CD4-positive, CD25-positive, alpha-beta regulatory T cell (primary cell): ENCODE data around the gene FMN2. TPM values are rescaled to one million over a fixed set of nuclear protein-coding genes. Genes with fewer than 3 reads are reported as not detected.
"Not testable (repeated sequence)": the region's sequence is repeated elsewhere in the genome, so short reads cannot be mapped to it uniquely, and the experiment has no call there.

Experiments used
- ATAC-seq, 2 donors: fragments of 150-1000 bp; cut with Tn5 transposase; one replicate each; pipeline ENCODE4 v1.10.0; 2021; ENCODE audit warnings: low read depth in 2 of 2, moderate number of reproducible peaks in 2 of 2, moderate library complexity in 1 of 2
- DNase-seq, 3 donors: peaks; one replicate each; pipeline versions ENCODE4 v3.0.0 to v3.0.0-alpha.2; 2012 to 2022; ENCODE audit warnings: mixed read lengths in 1 of 3
- H3K27ac ChIP-seq: one replicate; pipeline ENCODE4 v1.7.0; 2013; ENCODE audit warnings: mild to moderate bottlenecking, low read length; ENCODE audit not compliant: insufficient read depth, poor library complexity, severe bottlenecking
- H3K27me3 ChIP-seq: one replicate; pipeline ENCODE4 v1.7.0; 2013; ENCODE audit warnings: low read length; ENCODE audit not compliant: control insufficient read depth, insufficient read depth
- H3K36me3 ChIP-seq: one replicate; pipeline ENCODE4 v1.7.0; 2013; ENCODE audit warnings: mild to moderate bottlenecking, low read length, moderate library complexity; ENCODE audit not compliant: control insufficient read depth, insufficient read depth
- H3K4me1 ChIP-seq: 2 replicates; pipeline ENCODE4 v1.7.0; 2013; ENCODE audit warnings: mild to moderate bottlenecking, low read length; ENCODE audit not compliant: insufficient read depth, control insufficient read depth, poor library complexity, severe bottlenecking
- H3K4me3 ChIP-seq: one replicate; pipeline ENCODE4 v1.7.0; 2013; ENCODE audit warnings: low read depth, mild to moderate bottlenecking, low read length, moderate library complexity
- H3K9me3 ChIP-seq, 2 experiments: 1 replicate in 1 of 2; 2 replicates in 1 of 2; pipeline ENCODE4 v1.7.0; 2013; ENCODE audit warnings: low read length in 2 of 2, mild to moderate bottlenecking in 1 of 2, moderate library complexity in 1 of 2; ENCODE audit not compliant: control insufficient read depth in 2 of 2
- H3K27ac Mint-ChIP-seq, 3 donors: one replicate each; pipeline ENCODE4 v1.8.0; 2020 to 2022; ENCODE audit warnings: mild to moderate bottlenecking in 3 of 3, mixed read lengths in 3 of 3, moderate library complexity in 2 of 3
- H3K27me3 Mint-ChIP-seq: one replicate; pipeline ENCODE4 v1.8.0; 2022; ENCODE audit warnings: mild to moderate bottlenecking, mixed read lengths
- H3K36me3 Mint-ChIP-seq: one replicate; pipeline ENCODE4 v1.8.0; 2020; ENCODE audit warnings: mixed read lengths
- H3K4me1 Mint-ChIP-seq, 4 donors: one replicate each; pipeline ENCODE4 v1.8.0; 2020 to 2022; ENCODE audit warnings: mixed read lengths in 4 of 4, mild to moderate bottlenecking in 1 of 4
- H3K4me3 Mint-ChIP-seq, 4 donors: one replicate each; pipeline ENCODE4 v1.8.0; 2020 to 2022; ENCODE audit warnings: mild to moderate bottlenecking in 4 of 4, mixed read lengths in 4 of 4, moderate library complexity in 3 of 4
- H3K9me3 Mint-ChIP-seq, 7 donors: one replicate each; pipeline ENCODE4 v1.8.0; 2020 to 2022; ENCODE audit warnings: mixed read lengths in 7 of 7, mild to moderate bottlenecking in 3 of 7, moderate library complexity in 2 of 7
- polyA plus RNA-seq, 4 donors: library from polyadenylated mRNA; unstranded; fragments of 300-500 nt; fragmentation: Illumina TruSeq; gene quantifications; one replicate each; pipeline ENCODE4 v1.2.3, GENCODE V29; 2021
- total RNA-seq: library from RNA; stranded (reverse); gene quantifications from one replicate; pipeline ENCODE4 v1.2.3, GENCODE V29; 2022

The FMN2 gene
- total and polyA plus RNA-seq, 5 donors from 2014 or later: not detected

GRCh38 chr1:240258910-240259309, 167.2 kb downstream of the FMN2 start:
- peaks cover 0 to 6% (median 0%) of the 10 kb centered on the region in 4 donors for H3K4me1 Mint-ChIP-seq
- H3K9me3 Mint-ChIP-seq: peaks cover 0 to 26% (median 10%) of the 10 kb centered on the region in 7 donors

GRCh38 chr1:240264494-240264893, 172.8 kb downstream of the FMN2 start:
- not testable (repeated sequence) for H3K36me3 Mint-ChIP-seq, H3K4me1 Mint-ChIP-seq, H3K4me3 ChIP-seq, DNase-seq, ATAC-seq, H3K27me3 Mint-ChIP-seq, H3K9me3 ChIP-seq, H3K27ac Mint-ChIP-seq, H3K4me3 Mint-ChIP-seq, H3K27ac ChIP-seq, H3K4me1 ChIP-seq, H3K27me3 ChIP-seq, H3K36me3 ChIP-seq
- H3K9me3 Mint-ChIP-seq: peaks cover 2 to 24% (median 8%) of the 10 kb centered on the region in 7 donors

More at GRCh38 chr1:240258910-240259309, 167.2 kb downstream of the FMN2 start:
- H3K4me3 ChIP-seq: no peak overlapping the region
- Mint-ChIP-seq H3K27me3 (no peaks in the 10 kb centered on the region), H3K36me3 (no peaks in the 10 kb centered on the region), H3K27ac (no peak overlapping the region), H3K4me3 (no peak overlapping the region)
- H3K27me3 ChIP-seq: no peaks in the 10 kb centered on the region
- ATAC-seq: no peak
- H3K27ac ChIP-seq: no peak overlapping the region
- H3K9me3 ChIP-seq: peaks cover 2 to 10% of the 10 kb centered on the region in 2 experiments
- no peak for DNase-seq
- no peaks in the 10 kb centered on the region for H3K36me3 ChIP-seq
- no peaks in the 10 kb centered on the region for H3K4me1 ChIP-seq

DNA sequence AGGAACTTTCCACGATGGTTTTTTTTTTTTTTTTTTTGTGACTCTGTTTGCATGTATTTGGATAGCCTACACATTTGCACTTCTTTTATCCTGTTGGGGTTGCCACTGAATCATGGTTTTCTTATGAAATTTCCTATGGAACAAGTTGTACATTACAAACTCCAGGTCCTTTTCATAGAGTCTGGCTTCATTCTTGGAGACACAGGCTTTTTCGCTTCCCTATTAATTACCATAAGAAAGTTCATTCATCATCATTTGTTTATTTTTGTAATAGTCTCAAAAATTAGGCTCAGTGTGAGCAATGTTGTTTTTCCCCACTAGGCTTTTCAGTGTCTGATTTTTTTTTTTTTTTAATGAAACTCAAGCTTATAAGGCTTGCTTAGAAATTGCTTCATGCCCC, 179.4 kb downstream of the FMN2 start:
- H3K9me3 Mint-ChIP-seq: peaks cover 7 to 22% (median 14%) of the 10 kb centered on the region in 7 donors
- Histone ChIP-seq H3K36me3 (no peaks in the 10 kb centered on the region), H3K27me3 (no peaks in the 10 kb centered on the region), H3K4me3 (no peak overlapping the region), H3K27ac (no peak overlapping the region), H3K4me1 (no peaks in the 10 kb centered on the region), H3K9me3 (peaks cover 0 to 5% of the 10 kb centered on the region in 2 experiments)
- ATAC-seq: no peak
- no peaks in the 10 kb centered on the region for H3K4me1 Mint-ChIP-seq
- no peak overlapping the region for H3K27ac Mint-ChIP-seq
- no peaks in the 10 kb centered on the region for H3K36me3 Mint-ChIP-seq
- no peak overlapping the region for H3K4me3 Mint-ChIP-seq
- no peaks in the 10 kb centered on the region for H3K27me3 Mint-ChIP-seq
- no peak for DNase-seq

DNA sequence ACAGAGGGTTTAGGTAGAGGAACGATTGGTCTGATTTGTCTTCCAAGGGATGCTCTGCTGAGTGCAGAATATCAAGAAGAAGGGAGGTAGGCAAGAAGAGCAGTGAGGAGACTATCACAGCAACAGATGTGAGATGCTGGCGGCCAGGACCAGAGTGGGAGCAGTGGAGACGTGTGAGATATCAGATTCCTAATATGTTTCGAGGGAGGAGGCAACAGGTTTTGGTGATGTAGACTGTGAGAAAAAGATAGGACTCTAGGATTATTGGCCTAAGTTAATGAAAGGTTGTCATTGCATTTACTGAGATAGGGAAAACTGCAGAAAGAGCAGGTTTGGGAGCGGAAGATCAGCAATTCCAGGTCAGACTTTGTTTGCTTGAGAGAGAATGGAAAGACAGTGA, 182.9 kb downstream of the FMN2 start:
- Mint-ChIP-seq H3K4me1 (no peaks in the 10 kb centered on the region), H3K27me3 (no peaks in the 10 kb centered on the region), H3K36me3 (no peaks in the 10 kb centered on the region), H3K27ac (no peak overlapping the region), H3K9me3 (peaks cover 0 to 19% (median 12%) of the 10 kb centered on the region in 7 donors), H3K4me3 (no peak overlapping the region)
- ATAC-seq (no peak), DNase-seq (no peak)
- peaks cover 0 to 7% of the 10 kb centered on the region in 2 experiments for H3K9me3 ChIP-seq
- no peaks in the 10 kb centered on the region for H3K36me3 ChIP-seq
- H3K27ac ChIP-seq: no peak overlapping the region
- no peaks in the 10 kb centered on the region for H3K27me3 ChIP-seq
- H3K4me3 ChIP-seq: no peak overlapping the region
- H3K4me1 ChIP-seq: no peaks in the 10 kb centered on the region

GRCh38 chr1:240275219-240275618, 183.5 kb downstream of the FMN2 start:
- H3K9me3 Mint-ChIP-seq: peaks cover 0 to 15% (median 12%) of the 10 kb centered on the region in 7 donors
- not testable (repeated sequence) for H3K4me1 Mint-ChIP-seq, H3K27ac Mint-ChIP-seq, ATAC-seq, H3K36me3 ChIP-seq, H3K27me3 ChIP-seq, H3K9me3 ChIP-seq, H3K4me3 ChIP-seq, H3K4me1 ChIP-seq, DNase-seq, H3K36me3 Mint-ChIP-seq, H3K27me3 Mint-ChIP-seq, H3K27ac ChIP-seq, H3K4me3 Mint-ChIP-seq

- no peak for ATAC-seq
- DNase-seq: no peak
- Histone ChIP-seq H3K4me3 (no peak overlapping the region), H3K9me3 (peaks cover 2 to 7% of the 10 kb centered on the region in 2 experiments), H3K27ac (no peak overlapping the region), H3K27me3 (no peaks in the 10 kb centered on the region), H3K4me1 (no peaks in the 10 kb centered on the region), H3K36me3 (no peaks in the 10 kb centered on the region)
- Mint-ChIP-seq H3K27me3 (no peaks in the 10 kb centered on the region), H3K27ac (no peak overlapping the region), H3K4me1 (no peaks in the 10 kb centered on the region), H3K4me3 (no peak overlapping the region), H3K9me3 (peaks cover 0 to 16% (median 11%) of the 10 kb centered on the region in 7 donors), H3K36me3 (no peaks in the 10 kb centered on the region)
Measured at GRCh38 chr1:240278082-240278481, 186.4 kb downstream of the FMN2 start.

DNA sequence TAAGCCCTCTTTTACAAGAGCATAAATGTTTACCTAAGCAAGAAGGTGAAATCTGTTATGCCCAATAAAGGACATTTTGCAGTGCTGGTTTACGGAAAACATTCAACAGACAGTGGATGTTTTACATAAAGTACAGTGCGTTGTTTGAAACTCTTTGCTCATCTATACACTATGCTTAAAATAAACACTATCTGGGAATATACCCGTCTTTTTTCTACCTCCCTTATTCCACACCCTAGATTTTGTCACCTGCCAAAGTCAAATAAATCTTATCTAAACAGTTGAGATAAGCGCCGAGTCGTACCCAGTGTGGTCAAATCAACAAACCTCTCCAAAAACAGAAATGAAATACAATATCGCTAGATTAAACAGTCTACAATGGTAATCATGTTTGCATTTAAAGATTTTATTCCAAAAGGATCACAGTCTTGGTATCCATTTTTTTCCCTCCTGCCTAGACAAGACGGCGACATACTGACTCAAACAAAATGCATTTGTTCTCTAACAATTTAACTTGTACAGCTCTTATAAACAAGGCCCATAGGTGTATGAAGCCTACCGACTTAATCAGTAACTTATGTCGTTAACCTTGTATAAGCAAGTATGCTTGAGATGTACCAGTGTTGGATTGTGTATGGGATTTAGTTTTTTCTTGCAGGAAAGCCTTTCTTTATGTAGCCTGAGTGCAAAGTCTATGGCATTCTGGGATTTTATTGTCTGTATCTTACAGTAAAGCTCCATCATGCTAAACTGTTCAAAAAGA, 189.1 kb downstream of the FMN2 start:
- Histone ChIP-seq H3K27me3 (no peaks in the 10 kb centered on the region), H3K4me3 (no peak overlapping the region), H3K27ac (no peak overlapping the region), H3K9me3 (peaks cover 2 to 6% of the 10 kb centered on the region in 2 experiments), H3K4me1 (no peaks in the 10 kb centered on the region), H3K36me3 (no peaks in the 10 kb centered on the region)
- DNase-seq (no peak), ATAC-seq (no peak)
- H3K4me3 Mint-ChIP-seq: no peak overlapping the region
- H3K27me3 Mint-ChIP-seq: no peaks in the 10 kb centered on the region
- H3K36me3 Mint-ChIP-seq: no peaks in the 10 kb centered on the region
- no peak overlapping the region for H3K27ac Mint-ChIP-seq
- no peaks in the 10 kb centered on the region for H3K4me1 Mint-ChIP-seq
- H3K9me3 Mint-ChIP-seq: peaks cover 0 to 31% (median 6%) of the 10 kb centered on the region in 7 donors
